OCI-LY3 (cell line): Measurements from ENCODE around the gene IQGAP2.

Experiments used
- CTCF ChIP-seq: fragments of 200-600, 300-600 bp; sonication (generic); IDR thresholded peaks from 2 replicates; pipeline ENCODE4 v1.5.1; 2014; ENCODE audit warnings: antibody characterized with exemption, low read length, low read depth
- EZH2phosphoT487 ChIP-seq: fragments of 200-600 bp; shearing (Covaris generic); IDR thresholded peaks from 2 replicates; pipeline ENCODE4 v1.6.1; 2018; ENCODE audit warnings: antibody characterized with exemption, mixed run types, low read depth

GRCh38 chr5:76413746-76414145 lies 10.7 kb downstream of the IQGAP2 start:
- TF ChIP-seq CTCF (no peak), EZH2phosphoT487 (no peak)
